Stimulated activated CD8-positive, alpha-beta memory T cell treated with anti-CD3 and anti-CD28 coated beads, Interleukin-15, amount 100 ng/mL, for 4 hours (primary cell): ENCODE data around the gene C17orf107.

Experiments used
- DNase-seq, 2 donors: peaks; one replicate each; pipeline ENCODE4 v3.0.0-alpha.2; 2020; ENCODE audit warnings: low read depth in 2 of 2

The C17orf107 gene

GRCh38 chr17:4934173-4934979, 35.0 kb downstream of the C17orf107 start:
- no peak for DNase-seq

GRCh38 chr17:4935650-4936049, 36.3 kb downstream of the C17orf107 start:
- DNase-seq = no peak

- DNase-seq = no peak
Measured at GRCh38 chr17:4936436-4936835, 37.1 kb downstream of the C17orf107 start.

DNA sequence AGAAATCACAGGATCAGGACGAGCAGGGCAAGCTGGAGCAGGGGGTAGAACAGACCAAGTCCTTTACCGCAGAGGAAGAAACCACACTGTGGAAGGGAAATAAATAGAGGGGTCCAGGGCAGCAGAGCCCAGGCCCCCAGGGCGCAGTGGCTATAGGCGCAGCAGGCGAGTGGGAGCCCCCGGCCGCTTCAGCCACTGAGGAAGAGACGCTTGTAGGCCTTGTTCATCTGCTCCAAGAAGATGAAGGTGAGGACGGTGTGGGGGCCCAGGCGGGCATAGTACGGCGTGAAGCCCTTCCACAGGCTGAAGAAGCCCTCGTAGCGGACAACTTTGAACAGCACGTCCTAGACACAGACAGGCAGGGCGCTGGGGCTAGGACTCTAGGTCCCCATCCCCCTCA, 38.2 kb downstream of the C17orf107 start:
- no peak for DNase-seq

DNA sequence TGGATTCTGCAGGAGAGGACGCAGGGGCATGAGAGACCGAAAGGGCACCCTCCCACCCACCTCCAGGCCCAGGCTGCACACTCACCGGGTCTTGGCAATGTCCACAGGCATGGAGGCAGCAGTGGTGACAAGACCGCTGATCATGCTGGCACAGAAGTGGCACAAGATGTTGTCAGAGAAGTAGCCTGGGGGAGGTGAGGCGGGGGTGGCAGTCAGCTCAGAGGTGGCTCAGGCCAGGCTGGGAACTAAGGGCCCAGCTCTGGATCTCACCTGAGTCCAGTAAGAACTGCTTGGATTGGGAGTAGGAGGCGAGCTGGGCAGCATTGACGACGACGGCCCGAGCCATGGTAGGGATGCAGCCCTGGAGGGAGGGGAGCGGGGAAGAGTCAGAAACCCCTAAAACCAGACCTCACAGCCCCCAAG, 38.7 kb downstream of the C17orf107 start:
- no peak for DNase-seq

DNA sequence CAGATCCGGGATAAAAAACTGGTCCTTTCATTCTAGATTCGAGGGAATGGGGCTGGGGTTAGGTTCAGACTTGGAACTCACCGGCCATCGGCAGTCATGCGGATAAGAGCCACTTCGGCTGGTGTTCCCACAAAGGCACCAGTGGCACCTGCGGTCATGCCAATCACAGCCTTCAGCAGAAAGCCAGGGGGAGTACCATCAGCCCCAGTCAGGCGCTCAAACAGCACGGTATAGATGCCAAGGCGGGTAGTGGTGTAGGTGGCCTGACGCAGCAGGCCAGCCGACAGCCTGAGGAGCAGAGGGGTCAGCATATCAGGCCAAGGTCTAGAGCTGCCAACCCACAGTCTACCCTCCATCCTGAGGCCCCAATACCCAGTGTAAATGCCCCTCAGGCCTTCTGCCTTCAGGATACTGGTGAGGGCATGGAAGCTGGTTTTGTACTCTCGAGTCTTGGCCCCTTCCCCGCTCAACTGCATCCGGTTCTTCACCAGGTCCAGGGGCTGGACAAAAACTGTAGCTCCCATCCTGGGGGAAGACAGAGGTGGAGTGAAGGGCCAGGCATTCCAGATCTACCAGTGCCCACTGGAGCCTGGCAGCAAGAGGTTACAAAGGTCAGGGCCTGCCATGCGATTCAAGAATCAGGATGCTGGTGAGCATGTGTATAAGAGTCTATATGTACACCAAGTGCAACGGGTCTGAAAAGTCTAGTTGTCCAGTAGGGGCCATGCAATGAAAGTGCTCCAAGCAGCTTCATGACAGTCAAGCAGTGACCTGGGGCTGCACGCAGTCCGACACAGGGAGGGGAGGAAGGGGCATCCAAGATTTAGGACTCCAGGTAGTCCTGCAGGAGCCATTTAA, 39.6 kb downstream of the C17orf107 start:
- DNase-seq = no peak

GRCh38 chr17:4939546-4939795, 40.1 kb downstream of the C17orf107 start:
- DNase-seq = no peak

DNA sequence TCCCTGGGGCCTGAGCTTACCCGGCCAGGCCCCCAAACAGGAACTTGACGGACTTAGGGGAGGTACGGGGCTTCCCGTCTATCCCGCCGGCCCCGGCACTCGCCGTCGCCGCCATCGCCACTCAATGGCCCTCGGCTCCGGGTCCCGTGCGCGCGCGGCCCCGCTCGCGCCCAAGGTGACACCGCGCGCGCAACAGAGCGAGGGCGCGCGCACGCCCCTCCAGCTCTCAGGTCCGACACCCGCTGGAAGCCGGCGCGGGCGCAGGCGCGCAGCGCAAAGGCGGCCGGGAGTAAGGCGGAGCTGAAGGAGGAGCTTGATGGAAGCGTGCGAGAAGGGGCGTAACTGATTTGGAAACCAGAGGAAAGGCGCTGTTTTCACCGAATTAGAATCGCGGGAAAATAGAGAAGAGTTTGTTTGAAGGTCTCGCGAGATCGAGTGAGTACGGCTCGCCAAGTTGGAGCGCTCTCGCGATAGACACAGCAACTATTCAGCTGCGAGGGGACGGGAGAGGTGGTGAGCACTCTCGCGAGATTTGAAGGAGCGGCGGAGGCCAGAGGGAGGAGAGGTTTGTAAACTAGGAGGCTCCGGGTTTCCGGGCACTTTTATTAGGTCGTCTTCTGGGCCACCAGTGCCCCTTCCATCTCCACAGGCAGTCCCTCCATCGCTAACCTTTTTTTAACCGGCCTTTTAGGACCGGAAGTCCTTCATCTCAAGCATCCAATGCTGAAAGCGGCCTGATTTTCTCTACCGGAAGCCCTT, 40.6 kb downstream of the C17orf107 start, which contains the start of the genes RNF167 and SLC25A11:
RNF167 (plus strand) TSS at position 473 of the 759 bp plus-strand sequence. CDS start 642 bp downstream, outside the sequence.
SLC25A11 (minus strand) TSS at position 251 of the 759 bp plus-strand sequence; CDS start at position 115, 136 bp downstream.
- DNase-seq = peak; percentile 93 to 95

- DNase-seq = peak in 1 of 2 donors; percentile 16
Measured at GRCh38 chr17:4940555-4941318, 41.4 kb downstream of the C17orf107 start.

GRCh38 chr17:4941319-4941610, 41.9 kb downstream of the C17orf107 start:
- no peak for DNase-seq

DNA sequence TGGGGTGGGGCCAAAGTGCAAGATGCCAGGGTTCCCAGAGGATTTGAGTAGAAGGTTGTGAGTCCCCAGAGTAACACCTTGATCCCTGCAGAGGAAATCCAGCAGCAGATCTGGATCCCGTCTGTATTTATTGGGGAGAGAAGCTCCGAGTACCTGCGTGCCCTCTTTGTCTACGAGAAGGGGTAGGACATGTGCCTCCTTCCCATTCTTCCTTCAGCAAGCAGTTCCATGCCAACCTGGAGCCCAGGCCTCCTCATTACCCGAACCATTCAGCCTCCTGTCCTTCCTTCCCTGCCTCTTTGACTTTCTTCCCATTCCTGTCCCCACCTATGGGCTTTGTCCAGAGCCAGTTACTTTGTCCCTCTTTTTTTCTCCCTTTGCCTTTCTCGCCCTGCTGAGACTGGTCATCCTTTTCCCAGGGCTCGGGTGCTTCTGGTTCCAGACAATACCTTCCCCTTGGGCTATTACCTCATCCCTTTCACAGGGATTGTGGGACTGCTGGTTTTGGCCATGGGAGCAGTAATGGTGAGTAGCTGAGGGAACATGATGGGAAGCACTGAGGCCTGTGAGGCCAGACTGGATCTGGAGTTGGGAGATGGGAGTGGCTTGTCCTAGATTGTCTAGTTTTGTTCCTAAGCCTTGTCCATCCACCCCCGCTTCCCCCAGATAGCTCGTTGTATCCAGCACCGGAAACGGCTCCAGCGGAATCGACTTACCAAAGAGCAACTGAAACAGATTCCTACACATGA, 43.6 kb downstream of the C17orf107 start:
- no peak for DNase-seq

GRCh38 chr17:4944163-4944553, 44.8 kb downstream of the C17orf107 start:
- DNase-seq = no peak

DNA sequence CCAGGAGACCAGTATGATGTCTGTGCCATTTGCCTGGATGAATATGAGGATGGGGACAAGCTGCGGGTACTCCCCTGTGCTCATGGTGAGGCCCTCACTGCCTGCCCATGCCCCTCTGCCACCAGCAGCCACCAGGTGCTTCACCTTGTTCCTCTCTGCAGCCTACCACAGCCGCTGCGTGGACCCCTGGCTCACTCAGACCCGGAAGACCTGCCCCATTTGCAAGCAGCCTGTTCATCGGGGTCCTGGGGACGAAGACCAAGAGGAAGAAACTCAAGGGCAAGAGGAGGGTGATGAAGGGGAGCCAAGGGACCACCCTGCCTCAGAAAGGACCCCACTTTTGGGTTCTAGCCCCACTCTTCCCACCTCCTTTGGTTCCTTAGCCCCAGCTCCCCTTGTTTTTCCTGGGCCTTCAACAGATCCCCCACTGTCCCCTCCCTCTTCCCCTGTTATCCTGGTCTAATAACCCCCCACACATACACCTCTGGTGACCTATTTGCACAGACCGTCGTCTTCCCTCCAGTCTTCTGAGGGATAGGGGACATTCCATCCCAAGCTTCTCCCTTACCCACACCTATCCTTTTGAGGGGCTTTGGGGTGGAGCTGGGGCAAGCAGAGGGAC, 45.3 kb downstream of the C17orf107 start:
- no peak for DNase-seq

DNA sequence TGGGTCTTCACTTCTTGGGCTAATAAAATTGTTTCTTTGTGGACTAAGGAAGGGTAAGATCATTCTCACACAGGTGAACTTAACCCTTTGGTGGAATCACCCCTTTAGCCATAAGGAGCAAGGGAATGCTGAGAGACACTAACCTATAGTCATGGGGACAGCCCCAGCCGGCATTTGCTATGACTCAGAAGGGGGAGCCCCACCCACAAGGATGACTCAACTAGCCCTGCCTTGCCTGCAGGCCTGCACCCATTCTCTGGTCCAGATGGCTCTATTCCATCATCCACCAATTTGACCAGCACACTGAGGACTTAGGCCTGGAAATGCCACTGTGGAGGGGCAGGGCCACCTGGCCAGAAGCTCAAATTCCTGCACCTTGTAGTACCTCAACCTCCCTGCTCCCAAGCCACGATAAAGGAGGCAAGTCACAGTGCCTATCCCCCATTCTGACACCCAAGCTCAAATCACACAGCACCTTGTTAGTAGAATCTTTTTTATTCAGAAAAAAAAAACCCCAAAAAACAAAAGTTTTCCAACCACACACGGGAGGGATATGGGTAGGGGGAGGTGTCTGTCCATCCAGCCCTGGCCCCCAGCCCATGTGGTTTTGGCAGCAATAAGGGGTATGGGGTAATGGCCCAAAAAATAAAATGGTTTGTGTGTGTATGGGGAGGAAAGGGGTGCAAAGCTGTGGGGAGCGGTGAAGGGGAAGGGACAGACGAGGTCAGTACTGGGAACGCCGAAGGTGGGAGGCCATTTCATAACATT, 46.0 kb downstream of the C17orf107 start:
- peak; percentile 69 to 78 for DNase-seq

- DNase-seq = no peak
Measured at GRCh38 chr17:4945944-4946280, 46.6 kb downstream of the C17orf107 start.

DNA sequence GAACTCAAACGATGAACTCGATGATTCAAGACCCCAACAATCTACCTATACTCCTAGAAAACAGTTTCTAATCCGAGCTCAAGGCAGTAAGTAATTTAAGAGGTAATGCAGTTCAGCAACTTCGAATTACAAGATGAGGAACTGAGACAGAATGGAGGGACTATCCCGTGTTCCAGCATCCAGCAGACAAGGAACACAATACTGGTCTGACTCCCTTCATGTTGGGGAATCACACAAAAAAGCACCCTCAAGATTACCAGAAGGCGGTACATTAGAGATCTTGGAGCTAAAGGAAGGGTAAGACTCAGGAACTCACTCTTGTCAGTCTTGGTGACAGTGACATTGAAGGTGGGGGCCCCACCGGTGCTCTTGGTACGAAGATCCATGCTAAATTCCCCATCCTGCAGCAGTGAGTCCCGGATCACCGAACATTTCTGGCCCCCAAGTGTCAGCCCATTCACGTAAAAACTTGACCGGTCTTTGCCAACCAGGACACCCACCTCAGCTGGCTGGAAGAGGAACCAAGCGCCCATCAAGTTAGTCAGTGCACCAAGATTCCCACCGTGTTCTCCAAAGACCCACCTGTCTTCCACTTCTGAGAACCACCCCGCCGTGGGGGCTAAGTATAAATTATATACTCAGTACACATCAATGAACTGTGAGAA, 47.1 kb downstream of the C17orf107 start:
- no peak for DNase-seq

GRCh38 chr17:4947010-4947410, 47.7 kb downstream of the C17orf107 start:
- DNase-seq = no peak

- DNase-seq = peak in 1 of 2 donors; percentile 50
Measured at GRCh38 chr17:4947411-4948165, 48.3 kb downstream of the C17orf107 start.
